Progenitor cell of endocrine pancreas (in vitro differentiated cells): ENCODE results near the gene COMP. TPM values are rescaled to one million over a fixed set of nuclear protein-coding genes. Genes with fewer than 3 reads are reported as not detected.
"Not testable (repeated sequence)": the region's sequence is repeated elsewhere in the genome, so short reads cannot be mapped to it uniquely, and the experiment has no call there.

Experiments used
- DNase-seq: peaks from one replicate; pipeline ENCODE4 v3.0.0; 2021; ENCODE audit warnings: low spot score; ENCODE audit not compliant: unreplicated experiment
- H3K27ac Mint-ChIP-seq: 2 replicates; pipeline ENCODE4 v1.8.0; 2021; ENCODE audit warnings: mild to moderate bottlenecking, moderate library complexity, mixed read lengths
- H3K27me3 Mint-ChIP-seq: 2 replicates; pipeline ENCODE4 v1.8.0; 2021; ENCODE audit warnings: mixed read lengths
- H3K36me3 Mint-ChIP-seq: 2 replicates; pipeline ENCODE4 v1.8.0; 2022; ENCODE audit warnings: mixed read lengths; ENCODE audit not compliant: insufficient read depth
- H3K4me1 Mint-ChIP-seq: 2 replicates; pipeline ENCODE4 v1.8.0; 2021; ENCODE audit warnings: low read depth, mixed read lengths
- H3K4me3 Mint-ChIP-seq: 2 replicates; pipeline ENCODE4 v1.8.0; 2021; ENCODE audit warnings: low read depth, mild to moderate bottlenecking, moderate library complexity, mixed read lengths
- H3K9me3 Mint-ChIP-seq: 2 replicates; pipeline ENCODE4 v1.8.0; 2021; ENCODE audit warnings: low read depth, mixed read lengths
- CTCF ChIP-seq: fragments of 200-600 bp; sonication (generic); IDR thresholded peaks from one replicate; pipeline ENCODE4 v1.5.0; 2021; ENCODE audit warnings: antibody characterized with exemption, mild to moderate bottlenecking; ENCODE audit not compliant: unreplicated experiment
- total RNA-seq: library from RNA; stranded (reverse); gene quantifications from 2 replicates; pipeline ENCODE4 v1.2.1, GENCODE V29; 2021

Gene COMP
- total RNA-seq, 1 donor from 2014 or later: 0.24 TPM

GRCh38 chr19:18736415-18737336 lies 54.4 kb downstream of the COMP start:
- Mint-ChIP-seq H3K9me3 (no peaks in the 10 kb centered on the region), H3K27ac (no peak overlapping the region), H3K4me3 (no peak overlapping the region), H3K4me1 (peaks cover 46% of the 10 kb centered on the region), H3K27me3 (no peaks in the 10 kb centered on the region), H3K36me3 (no peaks in the 10 kb centered on the region)
- no peak for DNase-seq
- TF ChIP-seq CTCF: no peak

- TF ChIP-seq CTCF: no peak
- Mint-ChIP-seq H3K4me3 (no peak overlapping the region), H3K27ac (no peak overlapping the region), H3K4me1 (peaks cover 45% of the 10 kb centered on the region), H3K27me3 (no peaks in the 10 kb centered on the region), H3K9me3 (no peaks in the 10 kb centered on the region), H3K36me3 (peaks cover 2% of the 10 kb centered on the region)
- DNase-seq: no peak
These were observed 55.4 kb downstream of the COMP start for GRCh38 chr19:18735752-18736151.

GRCh38 chr19:18735324-18735723 lies 55.8 kb downstream of the COMP start:
- no peaks in the 10 kb centered on the region for H3K27me3 Mint-ChIP-seq
- H3K27ac Mint-ChIP-seq: no peak overlapping the region
- H3K9me3 Mint-ChIP-seq: no peaks in the 10 kb centered on the region
- peaks cover 41% of the 10 kb centered on the region for H3K4me1 Mint-ChIP-seq
- TF ChIP-seq CTCF: no peak
- no peak for DNase-seq
- peaks cover 2% of the 10 kb centered on the region for H3K36me3 Mint-ChIP-seq
- no peak overlapping the region for H3K4me3 Mint-ChIP-seq

- not testable (repeated sequence) for H3K9me3 Mint-ChIP-seq, H3K4me3 Mint-ChIP-seq, DNase-seq, H3K27me3 Mint-ChIP-seq, H3K36me3 Mint-ChIP-seq
- Mint-ChIP-seq H3K27ac (peak overlapping the region; percentile 60), H3K4me1 (peaks cover 30% of the 10 kb centered on the region)
These were observed 57.3 kb downstream of the COMP start for GRCh38 chr19:18733762-18734332.

GRCh38 chr19:18733196-18733647 lies 57.9 kb downstream of the COMP start:
- TF ChIP-seq CTCF: no peak
- H3K4me1 Mint-ChIP-seq: peaks cover 26% of the 10 kb centered on the region
- H3K9me3 Mint-ChIP-seq: no peaks in the 10 kb centered on the region
- H3K27ac Mint-ChIP-seq: peak overlapping the region; percentile 60
- H3K4me3 Mint-ChIP-seq: no peak overlapping the region
- peaks cover 2% of the 10 kb centered on the region for H3K36me3 Mint-ChIP-seq
- no peak for DNase-seq
- H3K27me3 Mint-ChIP-seq: no peaks in the 10 kb centered on the region

Other genes with a start within 250 kb of the COMP start
- gene FKBP8, start 247.7 kb downstream of the COMP start, total RNA-seq: 216 and 220 TPM in 2 replicates
- 77.7 and 82.8 TPM in 2 replicates for gene KXD1, start 233.4 kb downstream of the COMP start, total RNA-seq
- 951 and 968 TPM in 2 replicates for gene UBA52, start 219.4 kb downstream of the COMP start, total RNA-seq
- 66.5 and 67.4 TPM in 2 replicates for gene REX1BD, start 202.5 kb downstream of the COMP start, total RNA-seq
- gene CRLF1, start 184.5 kb downstream of the COMP start, total RNA-seq: 4.4 and 6.0 TPM in 2 replicates
- 5.0 and 6.4 TPM in 2 replicates for gene TMEM59L, start 178.4 kb downstream of the COMP start, total RNA-seq
- gene KLHL26, start 154.3 kb downstream of the COMP start, total RNA-seq: 11.6 and 12.3 TPM in 2 replicates
- gene CRTC1, start 107.6 kb downstream of the COMP start, total RNA-seq: 39.5 and 39.7 TPM in 2 replicates
- 87.1 and 90.9 TPM in 2 replicates for gene UPF1, start 40.7 kb upstream of the COMP start, total RNA-seq
- gene CERS1, start 104.9 kb upstream of the COMP start, total RNA-seq: 20.1 and 20.9 TPM in 2 replicates
- gene COPE, start 128.1 kb upstream of the COMP start, total RNA-seq: 189 and 192 TPM in 2 replicates
- gene DDX49, start 128.4 kb upstream of the COMP start, total RNA-seq: 44.4 and 44.7 TPM in 2 replicates
- gene HOMER3, start 149.9 kb upstream of the COMP start, total RNA-seq: 64.5 and 69.4 TPM in 2 replicates
- 153 and 154 TPM in 2 replicates for gene SUGP2, start 242.2 kb upstream of the COMP start, total RNA-seq
- gene ARMC6, start 242.3 kb upstream of the COMP start, total RNA-seq: 28.5 and 33.5 TPM in 2 replicates